IPS-18a (cell line): Measurements from ENCODE around the gene DAZAP1.
A peak's percentile ranks its signal among the peaks of the same experiment; 100 is the strongest.

Experiments used
- H3K27ac ChIP-seq: one replicate; pipeline ENCODE4 v1.5.1; 2013; ENCODE audit warnings: low read length
- H3K27me3 ChIP-seq: one replicate; pipeline ENCODE4 v1.6.1; 2013; ENCODE audit warnings: mild to moderate bottlenecking, low read length; ENCODE audit not compliant: control insufficient read depth, insufficient read depth
- H3K36me3 ChIP-seq: one replicate; pipeline ENCODE4 v1.6.1; 2013; ENCODE audit warnings: low read depth, low read length; ENCODE audit not compliant: control insufficient read depth
- H3K4me1 ChIP-seq: one replicate; pipeline ENCODE4 v1.6.1; 2013; ENCODE audit warnings: low read depth, low read length; ENCODE audit not compliant: control insufficient read depth
- H3K4me3 ChIP-seq: one replicate; pipeline ENCODE4 v1.5.1; 2013; ENCODE audit warnings: low read length
- H3K9ac ChIP-seq: one replicate; pipeline ENCODE4 v1.6.1; 2013; ENCODE audit warnings: mild to moderate bottlenecking, low read length, moderate library complexity
- H3K9me3 ChIP-seq: one replicate; pipeline ENCODE4 v1.6.1; 2013; ENCODE audit warnings: low read depth, low read length; ENCODE audit not compliant: control insufficient read depth

DAZAP1 gene

GRCh38 chr19:1407528-1408299 is at the start of gene DAZAP1:
Gene DAZAP1 (plus strand): TSS chr19:1407586. CDS start chr19:1407774, 188 bp downstream.
- Histone ChIP-seq H3K9me3 (no peaks in the 10 kb centered on the region), H3K9ac (peak within 1 kb of the TSS; percentile 84), H3K36me3 (no peaks in the 10 kb centered on the region), H3K4me1 (peaks cover 4% of the 10 kb centered on the region), H3K4me3 (peak within 1 kb of the TSS; percentile 95), H3K27me3 (no peaks in the 10 kb centered on the region), H3K27ac (no peak within 1 kb of the TSS)

GRCh38 chr19:1360126-1360817 is 47.1 kb upstream of the DAZAP1 start:
- H3K27me3 ChIP-seq, result no peaks in the 10 kb centered on the region
- H3K9ac ChIP-seq, result no peak overlapping the region
- H3K4me3 ChIP-seq, result no peak overlapping the region
- peaks cover 64% of the 10 kb centered on the region for H3K36me3 ChIP-seq
- H3K4me1 ChIP-seq, result peaks cover 33% of the 10 kb centered on the region
- no peak overlapping the region for H3K27ac ChIP-seq
- no peaks in the 10 kb centered on the region for H3K9me3 ChIP-seq

GRCh38 chr19:1360818-1361461 is 46.4 kb upstream of the DAZAP1 start:
- H3K4me1 ChIP-seq, result peaks cover 28% of the 10 kb centered on the region
- H3K36me3 ChIP-seq, result peaks cover 69% of the 10 kb centered on the region
- no peaks in the 10 kb centered on the region for H3K9me3 ChIP-seq
- no peak overlapping the region for H3K9ac ChIP-seq
- H3K4me3 ChIP-seq, result no peak overlapping the region
- H3K27ac ChIP-seq, result no peak overlapping the region
- no peaks in the 10 kb centered on the region for H3K27me3 ChIP-seq

- Histone ChIP-seq H3K4me3 (no peak overlapping the region), H3K9ac (no peak overlapping the region), H3K27me3 (no peaks in the 10 kb centered on the region), H3K36me3 (peaks cover 77% of the 10 kb centered on the region), H3K9me3 (no peaks in the 10 kb centered on the region), H3K4me1 (peaks cover 20% of the 10 kb centered on the region), H3K27ac (no peak overlapping the region)
Measured at GRCh38 chr19:1361601-1362386, 45.6 kb upstream of the DAZAP1 start.

- Histone ChIP-seq H3K9ac (no peak overlapping the region), H3K4me1 (peaks cover 12% of the 10 kb centered on the region), H3K27ac (no peak overlapping the region), H3K9me3 (no peaks in the 10 kb centered on the region), H3K27me3 (no peaks in the 10 kb centered on the region), H3K4me3 (no peak overlapping the region), H3K36me3 (peaks cover 79% of the 10 kb centered on the region)
Measured at GRCh38 chr19:1362387-1363257, 44.8 kb upstream of the DAZAP1 start.

GRCh38 chr19:1363599-1363998 is 43.8 kb upstream of the DAZAP1 start:
- H3K27ac ChIP-seq, result no peak overlapping the region
- no peak overlapping the region for H3K9ac ChIP-seq
- H3K4me1 ChIP-seq, result peaks cover 3% of the 10 kb centered on the region
- no peaks in the 10 kb centered on the region for H3K27me3 ChIP-seq
- H3K4me3 ChIP-seq, result no peak overlapping the region
- peaks cover 72% of the 10 kb centered on the region for H3K36me3 ChIP-seq
- no peaks in the 10 kb centered on the region for H3K9me3 ChIP-seq

GRCh38 chr19:1364070-1364704 is 43.2 kb upstream of the DAZAP1 start:
- H3K27me3 ChIP-seq, result no peaks in the 10 kb centered on the region
- H3K27ac ChIP-seq, result no peak overlapping the region
- H3K9me3 ChIP-seq, result no peaks in the 10 kb centered on the region
- peaks cover under 1% of the 10 kb centered on the region for H3K4me1 ChIP-seq
- no peak overlapping the region for H3K4me3 ChIP-seq
- H3K9ac ChIP-seq, result no peak overlapping the region
- H3K36me3 ChIP-seq, result peaks cover 66% of the 10 kb centered on the region

- H3K4me1 ChIP-seq, result no peaks in the 10 kb centered on the region
- no peak overlapping the region for H3K27ac ChIP-seq
- H3K9ac ChIP-seq, result no peak overlapping the region
- H3K9me3 ChIP-seq, result no peaks in the 10 kb centered on the region
- H3K27me3 ChIP-seq, result no peaks in the 10 kb centered on the region
- H3K36me3 ChIP-seq, result peaks cover 65% of the 10 kb centered on the region
- no peak overlapping the region for H3K4me3 ChIP-seq
Measured at GRCh38 chr19:1365319-1366269, 41.8 kb upstream of the DAZAP1 start.

GRCh38 chr19:1366296-1366695 is 41.1 kb upstream of the DAZAP1 start:
- H3K27ac ChIP-seq, result no peak overlapping the region
- peaks cover 69% of the 10 kb centered on the region for H3K36me3 ChIP-seq
- no peak overlapping the region for H3K9ac ChIP-seq

More at GRCh38 chr19:1366296-1366695, 41.1 kb upstream of the DAZAP1 start:
- Histone ChIP-seq H3K4me3 (no peak overlapping the region), H3K9me3 (no peaks in the 10 kb centered on the region), H3K27me3 (no peaks in the 10 kb centered on the region), H3K4me1 (no peaks in the 10 kb centered on the region)
